Esophagus squamous epithelium (tissue), 5 donors: ENCODE results near the gene FYN. TPM values are rescaled to one million over a fixed set of nuclear protein-coding genes. Genes with fewer than 3 reads are reported as not detected.

Experiments
- DNase-seq: peaks from one replicate; lab custom pipeline; 2025; lab: John Stamatoyannopoulos, UW
- H3K27ac ChIP-seq, 4 donors: fragments of 200-600 bp; sonication (generic); one replicate each; pipeline ENCODE4 v1.5.1; 2016 to 2019; ENCODE audit warnings: mild to moderate bottlenecking in 1 of 4
- H3K27me3 ChIP-seq, 4 donors: fragments of 200-600 bp; sonication (generic); 1 replicate in 3 of 4; 2 replicates in 1 of 4; pipeline versions ENCODE4 v1.5.1 to v1.6.0; 2017 to 2021; ENCODE audit warnings: antibody characterized with exemption in 1 of 4
- H3K36me3 ChIP-seq, 3 donors: fragments of 200-600 bp; sonication (generic); one replicate each; pipeline ENCODE4 v1.5.1; 2016 to 2019
- H3K4me1 ChIP-seq, 3 donors: fragments of 200-600 bp; sonication (generic); one replicate each; pipeline ENCODE4 v1.5.1; 2017 to 2019
- H3K4me3 ChIP-seq, 4 donors: fragments of 200-600 bp; sonication (generic); 1 replicate in 3 of 4; 2 replicates in 1 of 4; pipeline ENCODE4 v1.5.1; 2016 to 2019; ENCODE audit warnings: mild to moderate bottlenecking in 2 of 4, moderate library complexity in 1 of 4
- H3K9me3 ChIP-seq, 3 donors: fragments of 200-600 bp; sonication (generic); one replicate each; pipeline ENCODE4 v1.5.1; 2016 to 2019
- POLR2A ChIP-seq, 4 donors: fragments of 450-650 bp; IDR thresholded peaks; one replicate each; pipeline ENCODE4 v1.6.1; 2017; ENCODE audit warnings: antibody characterized with exemption in 4 of 4, mild to moderate bottlenecking in 4 of 4, moderate library complexity in 3 of 4
- WGBS, 2 donors: methylation state at CpG; one replicate each; pipeline ENCODE4 v1.1.5; 2018; 5-methylcytosine and 5-hydroxymethylcytosine counted together
- intact Hi-C: fragments of 100-400 bp; cut with DNase I; formaldehyde crosslinking; loops from one replicate; pipeline ENCODE4 v1.15.0; 2022
- total RNA-seq, 4 donors: library from RNA; depleted of rRNA; stranded (reverse); fragments of >200 nt; gene quantifications; one replicate each; pipeline ENCODE4 v1.1.0, GENCODE V29; 2016
- TF ChIP-seq, protein P1 (sequence below), 6 experiments: fragments of 450-650 bp in 4 of 6; fragments of 200-600 bp in 2 of 6; sonication (generic) in 2 of 6; IDR thresholded peaks; one replicate each; pipeline ENCODE4 v1.5.1; 2016 to 2019; ENCODE audit warnings: antibody characterized with exemption in 6 of 6, mild to moderate bottlenecking in 4 of 6, moderate library complexity in 4 of 6
- donor health status: DM: yes; HTN: yes; CAD: no.

FYN gene
- total RNA-seq, 4 donors from 2014 or later = 11.8 to 54.6 (median 21.4) TPM

DNA sequence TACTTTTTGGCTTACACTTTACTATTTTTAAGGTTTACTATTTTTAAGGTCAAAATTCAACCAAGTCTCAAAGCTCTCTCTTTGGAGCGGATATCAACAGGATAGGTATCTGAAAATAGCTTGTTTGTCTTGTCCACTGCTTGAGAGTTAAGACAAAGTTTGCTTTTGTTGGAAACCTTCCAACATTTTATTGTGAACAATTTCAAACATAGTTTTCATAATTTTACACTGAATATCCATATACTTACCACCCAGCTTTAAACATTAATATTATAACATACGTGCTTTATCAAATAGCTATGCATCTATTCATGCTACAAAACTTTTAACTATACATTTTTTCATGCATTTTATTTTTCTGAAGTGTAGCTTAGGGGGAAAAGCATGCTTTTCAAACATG lies 109.9 kb downstream of the FYN start:
- no peaks in the 10 kb centered on the region for H3K36me3 ChIP-seq
- TF ChIP-seq, protein P1, sequence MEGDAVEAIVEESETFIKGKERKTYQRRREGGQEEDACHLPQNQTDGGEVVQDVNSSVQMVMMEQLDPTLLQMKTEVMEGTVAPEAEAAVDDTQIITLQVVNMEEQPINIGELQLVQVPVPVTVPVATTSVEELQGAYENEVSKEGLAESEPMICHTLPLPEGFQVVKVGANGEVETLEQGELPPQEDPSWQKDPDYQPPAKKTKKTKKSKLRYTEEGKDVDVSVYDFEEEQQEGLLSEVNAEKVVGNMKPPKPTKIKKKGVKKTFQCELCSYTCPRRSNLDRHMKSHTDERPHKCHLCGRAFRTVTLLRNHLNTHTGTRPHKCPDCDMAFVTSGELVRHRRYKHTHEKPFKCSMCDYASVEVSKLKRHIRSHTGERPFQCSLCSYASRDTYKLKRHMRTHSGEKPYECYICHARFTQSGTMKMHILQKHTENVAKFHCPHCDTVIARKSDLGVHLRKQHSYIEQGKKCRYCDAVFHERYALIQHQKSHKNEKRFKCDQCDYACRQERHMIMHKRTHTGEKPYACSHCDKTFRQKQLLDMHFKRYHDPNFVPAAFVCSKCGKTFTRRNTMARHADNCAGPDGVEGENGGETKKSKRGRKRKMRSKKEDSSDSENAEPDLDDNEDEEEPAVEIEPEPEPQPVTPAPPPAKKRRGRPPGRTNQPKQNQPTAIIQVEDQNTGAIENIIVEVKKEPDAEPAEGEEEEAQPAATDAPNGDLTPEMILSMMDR (IDR thresholded peaks at IDR 0.05) = no peak
- no peak for TF ChIP-seq POLR2A (IDR thresholded peaks at IDR 0.05)
- H3K27ac ChIP-seq = peak overlapping the region in 1 of 4 donors; percentile 74
- WGBS, 2 donors = 74 to 77% methylated on average over 2 of the region's 2 CpGs
- DNase-seq = no peak
- H3K4me3 ChIP-seq = no peak overlapping the region
- H3K27me3 ChIP-seq = no peaks in the 10 kb centered on the region
- no peaks in the 10 kb centered on the region for H3K9me3 ChIP-seq
- intact Hi-C loops = no loop called here
- peaks cover 18 to 69% (median 27%) of the 10 kb centered on the region in 3 donors for H3K4me1 ChIP-seq

DNA sequence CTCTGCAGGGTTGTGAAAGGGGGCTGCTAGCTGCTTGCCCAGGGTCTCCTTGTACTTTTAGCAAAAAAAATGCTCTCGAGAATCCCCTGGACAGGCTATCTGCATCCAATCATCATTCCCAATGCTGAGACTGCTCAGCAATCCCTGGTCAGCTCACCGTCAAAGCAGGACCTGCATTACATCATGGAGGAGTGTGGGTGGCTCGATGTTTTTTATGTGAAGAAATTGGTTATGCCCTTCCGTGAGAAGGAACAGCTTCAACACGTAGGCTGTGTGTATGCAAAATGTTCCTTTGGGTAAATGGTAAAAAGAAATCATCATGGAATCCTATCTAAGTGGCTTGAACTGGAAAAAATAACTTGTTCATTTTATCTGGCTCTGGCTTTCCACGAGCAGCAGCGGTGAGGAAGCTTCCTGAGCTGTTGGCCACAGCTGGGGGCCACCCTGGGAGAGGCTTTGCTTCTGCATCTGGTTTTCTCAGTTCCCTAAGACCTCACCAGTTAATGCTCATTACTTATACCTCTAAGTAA lies 111.4 kb downstream of the FYN start:
- no peak overlapping the region for H3K4me3 ChIP-seq
- no peaks in the 10 kb centered on the region for H3K27me3 ChIP-seq
- H3K4me1 ChIP-seq = peaks cover 18 to 68% (median 27%) of the 10 kb centered on the region in 3 donors
- peak overlapping the region in 3 of 4 donors; percentile 73 to 75 (median 74) for H3K27ac ChIP-seq
- intact Hi-C loops = no loop called here
- H3K36me3 ChIP-seq = no peaks in the 10 kb centered on the region
- WGBS, 2 donors = 66 to 72% methylated on average over 6 to 7 of the region's 7 CpGs
- no peaks in the 10 kb centered on the region for H3K9me3 ChIP-seq
- no peak for DNase-seq
- TF ChIP-seq, protein P1 (IDR thresholded peaks at IDR 0.05) = no peak
- TF ChIP-seq POLR2A (IDR thresholded peaks at IDR 0.05) = no peak

DNA sequence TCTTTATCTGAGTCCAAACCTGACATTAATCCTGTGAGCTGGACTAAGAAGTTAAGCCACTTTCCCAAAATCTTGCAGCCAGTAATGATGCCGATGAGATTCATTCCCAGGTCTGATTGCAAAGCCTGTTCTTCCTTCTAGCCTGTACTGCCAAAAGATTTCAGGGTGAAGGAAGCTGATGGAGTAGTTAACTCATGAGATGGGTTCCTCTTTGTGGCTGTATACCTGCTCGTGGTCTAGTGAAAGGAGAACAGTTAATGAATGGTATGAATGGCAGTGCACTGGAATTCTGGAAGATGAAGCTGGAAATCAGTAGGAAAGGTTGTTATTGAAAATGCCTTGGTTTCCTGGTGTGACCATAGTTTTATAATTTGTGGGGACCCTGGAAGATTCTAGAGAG lies 112.0 kb downstream of the FYN start:
- Histone ChIP-seq H3K4me3 (no peak overlapping the region), H3K27ac (peak overlapping the region in 3 of 4 donors; percentile 73 to 75 (median 74)), H3K36me3 (no peaks in the 10 kb centered on the region), H3K4me1 (peaks cover 18 to 68% (median 27%) of the 10 kb centered on the region in 3 donors), H3K27me3 (no peaks in the 10 kb centered on the region), H3K9me3 (no peaks in the 10 kb centered on the region)
- TF ChIP-seq POLR2A (IDR thresholded peaks at IDR 0.05) = no peak
- TF ChIP-seq, protein P1 (IDR thresholded peaks at IDR 0.05) = no peak
- DNase-seq = no peak
- WGBS, 2 donors = 46 to 67% methylated on average over 2 of the region's 2 CpGs
- intact Hi-C loops = no loop called here

DNA sequence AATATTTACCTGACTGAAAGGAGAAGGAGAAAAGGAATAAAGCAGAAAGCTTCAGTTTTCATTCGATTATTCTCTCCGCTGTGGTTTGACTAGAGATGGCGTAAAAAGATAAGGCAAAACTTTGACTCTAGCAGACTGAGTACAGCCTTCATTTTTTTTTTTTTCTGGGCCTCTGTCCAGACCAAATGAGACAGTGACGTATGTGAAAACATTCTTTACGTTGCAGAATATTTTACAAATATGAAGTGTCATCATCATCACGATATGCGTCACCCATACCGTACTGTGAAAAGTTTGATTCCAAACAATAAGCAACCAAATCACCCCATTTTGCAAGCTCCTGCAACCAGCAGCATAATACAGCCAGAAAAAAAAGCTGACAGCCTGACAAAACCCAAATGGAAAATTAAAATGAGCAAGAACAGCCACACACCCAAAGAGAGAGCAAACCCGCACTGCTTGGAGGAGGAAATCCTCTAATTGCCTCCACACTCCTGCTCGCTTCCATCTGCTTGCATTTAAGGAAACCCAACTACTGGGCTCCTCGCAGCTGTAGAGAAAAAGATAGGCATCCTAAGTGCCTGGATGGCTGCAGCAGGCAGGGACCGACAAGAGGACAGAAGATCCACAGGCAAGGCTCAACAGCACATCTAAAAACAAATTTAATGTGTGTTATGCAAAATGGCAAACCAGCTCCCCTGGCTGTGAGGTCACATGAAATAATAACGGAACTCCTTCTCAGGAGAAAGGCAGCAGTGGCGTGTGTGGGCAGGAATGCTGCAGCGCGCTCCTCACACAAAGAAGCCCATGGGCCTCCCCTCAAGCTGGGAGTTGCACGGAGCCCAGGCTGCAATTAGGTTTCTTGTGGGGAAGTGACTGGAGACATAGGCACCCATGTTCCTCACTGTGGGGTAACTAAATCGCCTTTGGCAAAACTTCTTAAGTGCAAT lies 113.1 kb downstream of the FYN start:
- Histone ChIP-seq H3K27ac (peak overlapping the region; percentile 57 to 82 (median 74)), H3K4me1 (peaks cover 18 to 62% (median 27%) of the 10 kb centered on the region in 3 donors), H3K36me3 (no peaks in the 10 kb centered on the region), H3K9me3 (no peaks in the 10 kb centered on the region), H3K27me3 (no peaks in the 10 kb centered on the region), H3K4me3 (peak overlapping the region in 3 of 4 donors; percentile 6 to 44 (median 27))
- no peak for DNase-seq
- 56 to 63% methylated on average over 18 of the region's 18 CpGs for WGBS, 2 donors
- intact Hi-C loops = no loop called here
- TF ChIP-seq, protein P1 (IDR thresholded peaks at IDR 0.05) = no peak
- TF ChIP-seq POLR2A (IDR thresholded peaks at IDR 0.05) = no peak
